Suppressor macrophage treated with lipopolysaccharide for 1 hour (primary cell): ENCODE measurements around the gene RPUSD1.
A peak's percentile ranks its signal among the peaks of the same experiment; 100 is the strongest.

Experiments
- DNase-seq, 3 donors: peaks; one replicate each; pipeline ENCODE4 v3.0.0-alpha.2; 2020 to 2022

RPUSD1 gene

GRCh38 chr16:818592-818991 lies 30.4 kb upstream of the RPUSD1 start:
- no peak for DNase-seq

DNA sequence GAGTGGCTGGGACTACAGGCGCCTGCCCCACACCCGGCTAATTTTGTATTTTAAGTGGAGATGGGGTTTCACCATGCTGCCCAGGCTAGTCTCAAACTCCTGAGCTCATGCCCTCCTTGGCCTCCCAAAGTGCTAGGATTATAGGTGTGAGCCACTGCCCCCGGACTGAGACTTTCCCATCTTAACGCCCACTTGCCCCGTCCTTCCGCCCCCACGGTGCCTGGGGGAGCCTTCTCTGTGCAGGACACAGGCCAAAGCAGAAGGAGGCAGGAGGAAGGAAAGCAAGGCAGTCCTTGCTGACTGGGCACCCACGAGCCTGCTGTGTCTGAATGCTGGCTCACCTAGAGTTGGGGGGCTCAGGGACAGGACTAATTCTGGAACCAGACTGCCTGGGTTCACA lies 30.0 kb upstream of the RPUSD1 start:
- no peak for DNase-seq

DNA sequence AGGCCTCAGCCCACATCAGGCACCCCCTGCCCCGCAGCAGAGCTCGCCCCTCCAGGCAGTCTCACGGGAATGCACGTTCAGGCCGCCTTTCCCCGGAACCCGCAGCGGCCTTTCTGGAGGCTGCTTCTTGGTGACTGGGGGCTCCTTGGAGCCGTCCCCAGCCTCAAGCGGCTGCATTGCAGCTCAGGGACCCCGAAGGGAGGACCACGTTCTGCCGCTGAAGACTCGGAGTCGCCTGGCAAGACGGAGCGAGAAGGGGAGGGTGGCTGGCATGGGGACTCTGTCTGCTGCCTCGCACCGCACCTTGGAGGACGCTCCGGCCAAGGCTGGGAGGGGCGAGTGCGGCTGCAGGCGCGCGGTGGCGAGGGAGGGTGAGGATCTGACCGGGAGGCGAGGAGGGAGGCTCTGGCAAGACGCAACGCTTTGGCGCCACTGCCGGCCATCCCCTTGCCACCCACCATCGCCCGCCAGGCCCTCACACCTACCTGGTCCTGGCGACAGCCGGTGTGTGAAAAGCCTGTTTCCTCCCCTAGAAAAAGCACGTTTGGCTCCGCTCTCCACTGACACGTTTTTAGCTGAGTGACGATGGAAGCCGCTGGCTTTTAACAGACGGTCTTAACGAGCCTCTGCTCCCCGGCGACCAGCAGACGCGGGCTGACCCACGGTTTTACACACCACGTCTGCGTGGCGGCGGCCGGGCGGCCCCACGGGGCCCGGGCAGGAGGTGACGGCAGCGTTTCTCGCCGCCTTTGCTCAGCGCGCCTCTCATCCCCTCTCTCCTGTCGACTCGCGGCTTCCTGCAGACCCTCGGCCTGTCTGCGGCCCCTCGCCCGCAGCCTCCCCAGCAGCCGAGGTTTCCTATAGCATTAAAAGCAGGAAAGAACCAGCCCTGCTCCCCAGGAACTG lies 29.1 kb upstream of the RPUSD1 start:
- no peak for DNase-seq

DNA sequence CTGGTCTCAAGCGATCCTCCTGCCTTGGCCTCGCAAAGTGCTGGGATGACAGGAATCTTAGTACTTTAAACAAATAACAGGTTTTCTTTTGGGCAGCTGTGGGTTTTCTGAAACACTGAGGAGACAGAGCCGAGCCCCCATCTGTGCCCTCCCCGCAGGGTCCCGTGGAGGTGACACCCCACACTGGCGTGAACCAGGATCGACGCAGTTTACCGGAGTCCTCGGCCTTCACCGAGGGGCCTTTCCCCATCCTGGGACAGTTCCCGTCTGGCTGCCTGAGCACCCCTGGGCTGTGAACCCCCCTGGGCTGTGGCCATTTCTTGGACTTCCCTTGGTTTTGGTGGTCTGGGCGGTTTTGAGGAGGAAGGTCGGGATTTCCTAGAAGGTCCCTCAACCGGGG lies 27.7 kb upstream of the RPUSD1 start:
- DNase-seq: no peak

DNA sequence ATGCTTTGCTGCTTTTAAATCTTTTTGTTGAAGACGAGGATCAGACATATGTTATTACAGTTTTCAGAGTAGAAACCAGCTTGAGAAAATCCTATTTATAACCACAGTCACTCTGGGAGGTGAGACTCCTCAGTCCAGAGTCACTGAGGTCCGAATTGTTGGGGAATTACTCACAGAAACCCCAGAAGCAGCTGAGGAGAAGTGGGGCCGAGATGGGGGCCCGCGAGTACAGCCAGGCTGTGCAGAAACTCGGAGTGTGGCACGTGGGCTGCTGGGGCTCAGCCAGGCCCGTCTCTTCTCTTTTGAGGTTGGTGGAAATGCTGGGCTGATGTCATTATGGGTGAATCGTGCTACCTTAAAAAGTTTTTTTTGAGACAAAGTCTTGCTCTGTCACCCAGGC lies 26.8 kb upstream of the RPUSD1 start:
- no peak for DNase-seq

DNA sequence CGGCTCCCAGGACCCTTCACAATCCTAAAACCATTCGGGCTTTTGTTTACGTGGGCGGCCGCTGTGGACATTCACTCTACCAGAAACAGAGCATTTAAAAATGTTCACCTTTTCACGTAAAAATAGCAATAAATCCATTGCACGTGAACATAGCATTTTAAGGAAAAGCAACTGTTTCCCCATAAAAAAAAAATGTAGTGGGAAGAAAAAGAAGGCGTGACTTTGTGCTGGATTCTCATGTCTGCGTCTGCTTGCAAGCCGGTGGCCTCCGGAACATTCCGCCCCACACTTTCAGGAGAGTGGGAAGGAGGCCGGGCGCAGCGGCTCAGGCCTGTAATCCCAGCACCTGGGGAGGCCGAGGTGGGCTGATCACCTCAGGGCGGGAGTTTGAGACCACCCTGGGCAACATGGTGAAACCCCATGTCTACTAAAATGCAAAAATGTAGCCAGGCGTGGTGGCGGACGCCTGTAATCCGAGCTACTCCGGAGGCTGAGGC lies 25.8 kb upstream of the RPUSD1 start:
- no peak for DNase-seq

DNA sequence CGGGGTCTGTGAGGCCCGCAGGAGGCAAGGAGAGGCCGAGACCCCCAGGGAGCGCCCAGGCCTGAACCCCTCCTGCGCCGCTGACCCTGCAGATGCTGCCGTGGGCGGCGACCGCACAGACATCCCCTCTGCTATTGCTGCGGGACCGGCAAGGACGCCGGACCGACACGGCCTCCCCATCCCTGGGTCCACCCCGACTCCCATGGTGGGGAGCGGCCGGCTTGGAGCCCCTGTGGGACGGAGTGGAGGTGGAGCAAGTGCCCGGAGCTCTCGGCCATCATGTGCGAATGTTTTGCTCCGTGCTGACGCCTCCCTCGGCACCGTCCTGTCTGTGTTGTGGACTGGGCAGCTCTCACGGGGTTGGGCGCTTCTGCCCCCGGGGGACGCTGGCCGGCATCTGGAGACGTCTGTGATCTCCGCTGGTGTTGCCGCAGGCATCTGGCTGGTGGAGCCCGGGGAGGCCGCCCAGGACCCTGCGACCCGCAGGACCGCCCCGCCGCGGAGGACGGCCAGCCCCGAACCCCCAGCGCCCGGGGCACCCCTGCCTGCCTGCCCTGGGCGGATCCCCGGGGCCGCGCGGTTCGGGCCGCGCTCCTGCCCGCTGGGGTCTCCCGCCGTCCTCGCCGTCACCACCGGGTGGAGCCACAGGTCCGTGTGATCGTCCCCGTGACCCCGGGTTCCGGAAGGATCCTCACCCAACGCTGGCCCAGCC lies 25.2 kb upstream of the RPUSD1 start:
- DNase-seq: peak; percentile 51 to 79 (median 60)

- DNase-seq: no peak
Measured at GRCh38 chr16:808085-808386, 19.9 kb upstream of the RPUSD1 start.

GRCh38 chr16:807347-808084 lies 19.3 kb upstream of the RPUSD1 start:
- DNase-seq: peak; percentile 93 to 96 (median 94)

- no peak for DNase-seq
Measured at GRCh38 chr16:805474-805873, 17.3 kb upstream of the RPUSD1 start.

GRCh38 chr16:804193-805048 lies 16.2 kb upstream of the RPUSD1 start:
- DNase-seq: no peak

- DNase-seq: no peak
Measured at GRCh38 chr16:803754-804080, 15.5 kb upstream of the RPUSD1 start.

DNA sequence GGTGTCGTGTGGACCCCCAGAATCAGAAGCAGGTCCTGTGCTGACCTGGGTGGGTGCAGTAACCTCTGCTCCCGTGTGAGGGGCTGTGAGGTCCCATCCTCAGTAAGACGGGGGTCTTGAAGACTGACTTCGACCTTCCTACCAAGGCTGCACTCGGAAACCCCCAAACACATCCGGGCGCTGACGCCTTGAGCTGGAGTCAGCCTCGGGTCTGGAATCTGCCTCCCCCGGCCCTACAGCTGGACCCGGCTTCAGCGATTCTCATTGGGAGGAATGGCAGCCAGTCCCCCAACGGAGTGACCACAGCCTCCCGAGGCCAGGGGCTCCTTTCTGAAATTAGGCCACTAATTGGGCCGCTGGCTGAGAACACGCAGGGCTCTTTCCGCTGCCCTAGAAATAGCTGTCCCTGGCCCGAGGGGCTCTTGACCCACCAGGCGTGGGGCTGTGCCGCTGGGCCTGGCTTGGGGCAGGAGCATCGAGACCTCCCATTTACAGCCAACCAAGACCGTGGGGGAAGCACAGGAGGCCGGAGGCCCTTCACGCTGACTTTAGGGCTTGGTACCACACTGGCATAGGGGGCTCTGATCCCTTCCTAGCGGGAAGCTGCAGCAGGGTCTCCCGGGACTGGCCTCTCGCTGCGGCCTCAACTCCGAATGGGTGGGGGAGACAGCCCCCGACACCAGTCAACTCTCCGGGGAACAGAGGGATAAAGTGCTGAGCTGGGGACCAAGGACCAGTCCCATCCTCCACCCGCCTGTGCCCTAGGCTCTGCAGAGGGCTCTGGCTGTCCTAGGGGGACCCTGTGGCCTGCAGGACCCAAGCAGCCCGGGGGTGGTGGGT lies 15.0 kb upstream of the RPUSD1 start:
- DNase-seq: no peak

GRCh38 chr16:802461-802860 lies 14.3 kb upstream of the RPUSD1 start:
- DNase-seq: no peak

- DNase-seq: no peak
Measured at GRCh38 chr16:801584-802363, 13.6 kb upstream of the RPUSD1 start.

DNA sequence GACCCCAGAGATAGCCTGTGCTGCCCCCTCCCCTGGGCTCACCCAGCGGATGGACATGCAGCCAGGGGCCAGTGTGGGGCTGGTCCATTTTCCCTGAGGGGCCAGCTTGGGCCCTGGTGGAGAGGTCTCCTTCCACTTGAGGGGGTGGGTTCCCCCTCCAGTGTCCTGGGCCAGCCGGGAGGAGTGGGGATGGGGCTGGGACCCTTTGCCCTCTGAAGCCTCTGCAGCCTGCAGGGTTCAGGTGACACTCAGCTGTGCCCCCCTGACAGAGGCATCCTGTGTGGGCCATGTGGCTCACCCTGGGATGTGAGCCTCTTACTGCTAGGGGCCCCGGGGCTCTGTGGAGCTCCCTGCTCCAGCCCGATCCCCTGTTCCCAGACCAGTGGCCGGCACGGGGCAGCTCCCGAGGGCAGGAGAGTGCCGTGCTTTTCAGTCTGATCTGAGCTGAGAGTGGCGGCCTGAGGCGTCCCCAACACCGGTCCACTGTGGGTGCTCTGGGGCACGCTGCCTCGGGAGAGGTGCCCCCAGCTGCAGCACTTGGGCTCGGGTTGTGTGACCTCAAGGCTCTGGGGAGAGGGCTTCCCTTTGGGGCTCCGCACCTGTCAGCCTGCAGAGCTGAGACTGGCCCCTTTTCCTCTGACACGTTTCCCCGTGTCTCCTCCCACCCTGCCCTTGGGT lies 12.8 kb upstream of the RPUSD1 start:
- DNase-seq: no peak

DNA sequence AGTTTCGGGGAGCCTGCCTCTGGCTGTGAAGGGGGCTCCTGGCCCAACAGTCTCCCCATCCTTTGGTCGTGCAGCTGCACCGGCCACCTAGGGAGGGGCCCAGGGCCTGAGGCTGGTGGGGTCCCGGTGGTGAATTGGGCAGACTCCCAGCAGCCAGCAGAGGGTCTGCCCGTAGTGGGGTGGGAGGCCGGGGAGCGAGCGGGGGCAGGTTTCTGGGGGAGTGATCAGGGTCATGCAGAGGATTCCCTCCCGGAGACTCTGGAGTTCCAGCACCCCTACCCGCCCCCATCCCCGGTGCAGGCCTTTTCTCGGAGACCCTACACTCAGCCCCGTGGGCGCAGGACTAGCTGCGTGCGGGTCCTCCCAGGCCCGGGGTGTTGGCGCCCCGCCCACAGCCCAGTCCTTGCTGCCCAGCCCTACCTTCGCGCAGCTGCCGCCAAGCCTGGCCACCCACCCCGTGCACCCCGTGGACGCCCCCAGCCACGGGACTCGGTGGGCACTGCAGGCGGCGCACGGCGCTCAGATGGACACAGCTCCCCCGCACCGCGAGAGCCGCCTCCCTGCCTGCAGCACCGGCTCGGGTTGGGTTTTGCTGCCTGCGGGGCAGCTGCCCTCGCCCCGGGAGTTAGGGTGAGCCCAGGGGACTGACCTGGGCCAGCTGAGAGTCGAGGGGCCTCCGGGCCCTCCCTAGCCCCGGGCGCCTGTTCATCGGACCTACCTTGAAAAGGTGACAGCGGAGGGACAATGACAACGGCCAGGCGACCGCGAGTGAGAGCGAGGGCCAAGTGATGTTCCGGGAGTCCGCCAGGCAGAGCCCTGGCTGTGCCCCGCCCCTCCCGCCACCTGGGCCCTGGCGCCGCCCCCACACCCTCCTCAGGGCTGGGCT lies 12.0 kb upstream of the RPUSD1 start, which contains the start of gene GNG13:
Gene GNG13 (minus strand): TSS at position 787 of the 886 bp plus-strand sequence. CDS start 1,657 bp downstream, outside the sequence.
- no peak for DNase-seq

DNA sequence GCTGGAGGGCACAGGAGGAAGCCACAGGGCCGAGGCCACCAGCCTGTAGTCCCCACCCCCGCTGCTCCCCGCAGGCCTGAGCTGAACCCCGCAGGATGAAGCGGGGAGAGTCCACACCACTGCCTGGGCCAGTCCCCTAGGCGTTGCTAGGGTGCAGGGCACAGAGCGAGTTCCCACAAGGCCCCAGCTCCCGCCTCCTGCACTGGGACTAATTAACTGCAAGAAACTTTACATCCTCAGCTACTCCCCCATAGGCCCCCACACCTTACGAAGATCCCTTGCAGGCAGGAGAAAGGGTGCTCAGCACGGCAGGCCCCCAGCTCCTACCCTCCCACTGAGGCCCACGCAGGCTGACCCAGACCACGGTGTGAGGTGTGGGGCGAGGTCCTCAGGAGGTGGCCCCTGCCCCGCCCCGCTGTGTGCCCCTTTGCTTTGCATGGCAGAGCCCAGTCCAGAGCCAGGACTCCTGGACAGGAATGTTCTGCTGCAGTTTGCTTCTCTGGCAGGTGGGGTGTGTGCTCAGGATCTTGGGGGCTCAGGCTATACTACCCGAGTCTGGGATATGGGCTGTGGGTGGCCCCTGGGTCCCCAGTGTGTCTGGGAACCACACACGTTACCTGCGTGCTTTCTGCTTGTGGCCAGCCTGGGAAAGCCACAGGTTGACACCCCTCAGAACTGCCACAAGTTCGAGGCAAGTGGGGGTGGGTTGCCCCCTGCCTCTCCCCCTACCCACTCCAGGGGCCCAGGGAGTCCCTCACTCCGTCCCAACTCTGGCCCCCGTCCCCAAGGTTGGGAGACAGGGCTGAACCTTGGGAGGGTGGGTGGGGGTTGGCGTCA lies 11.1 kb upstream of the RPUSD1 start:
- no peak for DNase-seq
